Measurements from ENCODE around the gene FBXL20. TPM values are rescaled to one million over a fixed set of nuclear protein-coding genes. Genes with fewer than 3 reads are reported as not detected.

The FBXL20 gene
- total and polyA plus RNA-seq, 4 experiments from 2014 or later, result 1.5 to 38.5 (median 19.7) TPM

DNA sequence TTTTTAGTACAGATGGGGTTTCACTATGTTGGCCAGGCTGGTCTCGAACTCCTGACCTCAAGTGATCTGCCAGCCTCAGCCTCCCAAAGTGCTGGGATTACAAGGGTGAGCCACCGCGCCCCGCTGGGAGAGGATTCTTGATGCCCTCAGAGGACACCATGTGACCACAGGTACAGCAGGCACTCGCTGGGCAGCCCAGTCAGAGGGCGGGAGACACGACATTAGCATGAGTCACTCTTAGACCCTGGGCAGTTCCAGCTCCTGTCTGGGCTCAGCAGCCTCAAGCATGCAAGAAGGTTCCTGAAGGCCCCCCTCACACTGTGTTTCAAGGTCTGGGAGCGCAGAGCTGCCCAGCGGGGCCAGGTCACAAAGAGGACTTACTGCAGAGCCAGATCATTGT is 187.6 kb downstream of the FBXL20 start:
- Histone ChIP-seq H3K36me3 (ENCODE audit: insufficient read depth, low read length) (no peaks in the 10 kb centered on the region), H3K27me3 (ENCODE audit: insufficient read depth, low read length) (no peaks in the 10 kb centered on the region), H3K4me3 (ENCODE audit: low read length in 2 of 2) (no peak overlapping the region), H3K4me1 (ENCODE audit: insufficient read depth, low read length) (peaks cover 14% of the 10 kb centered on the region), H3K27ac (ENCODE audit: low read depth, low read length) (no peak overlapping the region), H3K9me3 (ENCODE audit: control insufficient read depth in 1 of 2, low read length in 2 of 2) (no peaks in the 10 kb centered on the region)
- H3K27ac Mint-ChIP-seq, result no peak overlapping the region
- no peaks in the 10 kb centered on the region for H3K9me3 Mint-ChIP-seq
- no peak overlapping the region for H3K4me3 Mint-ChIP-seq
- peaks cover 8 to 12% of the 10 kb centered on the region in 2 donors for H3K27me3 Mint-ChIP-seq
- peaks cover 0 to 11% (median 7%) of the 10 kb centered on the region in 4 donors for H3K4me1 Mint-ChIP-seq
- intact Hi-C loops (cut with micrococcal nuclease), result no loop called here
- POLR2A ChIA-PET (ENCODE audit: partially characterized antibody), result interaction anchor here (1.1 kb wide), 1 partner anchor 14 kb away, joined by 3 read pairs; the partner anchor contains the start of gene RPL19
- CTCF ChIA-PET (ENCODE audit: partially characterized antibody), result interaction anchor here (18.4 kb wide), 1 partner anchor 26 kb away, joined by 554 read pairs; no protein-coding TSS in a partner anchor
- DNase-seq, result no peak
- H3K36me3 Mint-ChIP-seq, result no peaks in the 10 kb centered on the region

DNA sequence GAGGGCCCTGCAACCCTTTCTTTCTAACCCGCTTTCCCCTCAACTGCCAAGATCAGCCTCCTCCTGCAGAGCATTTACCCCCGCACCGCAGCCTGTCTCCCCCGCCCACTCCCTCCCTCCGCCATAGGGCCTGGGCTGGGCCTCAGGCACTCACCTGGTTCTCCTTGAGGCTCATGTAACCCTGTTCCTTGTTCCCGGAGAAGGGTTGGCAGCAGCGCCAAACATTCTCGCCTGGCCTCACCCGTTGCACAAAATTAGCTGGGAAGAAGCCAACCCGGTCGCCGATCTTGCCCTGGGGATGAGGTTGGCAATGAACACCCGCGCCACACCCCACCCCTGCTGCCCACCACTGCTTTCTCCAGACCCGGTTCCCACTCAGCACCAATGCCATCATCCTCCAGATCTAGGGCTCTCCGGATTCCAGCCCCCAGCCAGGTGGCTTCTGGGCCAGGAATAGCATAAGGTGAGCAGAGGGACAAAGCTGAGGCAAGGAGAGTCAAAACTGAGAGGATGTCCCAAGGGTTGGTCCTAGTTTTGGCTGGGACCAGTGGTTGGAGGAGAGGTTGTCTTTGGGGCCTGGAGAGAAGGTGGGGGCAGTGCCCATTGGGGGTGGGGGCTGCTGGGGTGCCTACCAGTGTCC is 188.5 kb downstream of the FBXL20 start:
- no peak overlapping the region for H3K4me3 Mint-ChIP-seq
- no peak overlapping the region for H3K27ac Mint-ChIP-seq
- H3K4me1 Mint-ChIP-seq, result peaks cover 0 to 19% (median 10%) of the 10 kb centered on the region in 4 donors
- H3K36me3 Mint-ChIP-seq, result no peaks in the 10 kb centered on the region
- ChIA-PET POLR2A (ENCODE audit: partially characterized antibody) (no interaction called here), CTCF (ENCODE audit: partially characterized antibody) (interaction anchor here (18.4 kb wide), 1 partner anchor 27 kb away, joined by 554 read pairs; no protein-coding TSS in a partner anchor)
- peaks cover 18% of the 10 kb centered on the region for H3K4me1 ChIP-seq (ENCODE audit: insufficient read depth, low read length)
- H3K27ac ChIP-seq (ENCODE audit: low read depth, low read length), result no peak overlapping the region
- no peaks in the 10 kb centered on the region for H3K27me3 ChIP-seq (ENCODE audit: insufficient read depth, low read length)
- H3K9me3 ChIP-seq (ENCODE audit: control insufficient read depth in 1 of 2, low read length in 2 of 2), result no peaks in the 10 kb centered on the region
- no peaks in the 10 kb centered on the region for H3K9me3 Mint-ChIP-seq
- H3K36me3 ChIP-seq (ENCODE audit: insufficient read depth, low read length), result no peaks in the 10 kb centered on the region
- intact Hi-C loops (cut with micrococcal nuclease), result no loop called here
- no peak overlapping the region for H3K4me3 ChIP-seq (ENCODE audit: low read length in 2 of 2)
- H3K27me3 Mint-ChIP-seq, result peaks cover 8 to 11% of the 10 kb centered on the region in 2 donors
- DNase-seq, result no peak

DNA sequence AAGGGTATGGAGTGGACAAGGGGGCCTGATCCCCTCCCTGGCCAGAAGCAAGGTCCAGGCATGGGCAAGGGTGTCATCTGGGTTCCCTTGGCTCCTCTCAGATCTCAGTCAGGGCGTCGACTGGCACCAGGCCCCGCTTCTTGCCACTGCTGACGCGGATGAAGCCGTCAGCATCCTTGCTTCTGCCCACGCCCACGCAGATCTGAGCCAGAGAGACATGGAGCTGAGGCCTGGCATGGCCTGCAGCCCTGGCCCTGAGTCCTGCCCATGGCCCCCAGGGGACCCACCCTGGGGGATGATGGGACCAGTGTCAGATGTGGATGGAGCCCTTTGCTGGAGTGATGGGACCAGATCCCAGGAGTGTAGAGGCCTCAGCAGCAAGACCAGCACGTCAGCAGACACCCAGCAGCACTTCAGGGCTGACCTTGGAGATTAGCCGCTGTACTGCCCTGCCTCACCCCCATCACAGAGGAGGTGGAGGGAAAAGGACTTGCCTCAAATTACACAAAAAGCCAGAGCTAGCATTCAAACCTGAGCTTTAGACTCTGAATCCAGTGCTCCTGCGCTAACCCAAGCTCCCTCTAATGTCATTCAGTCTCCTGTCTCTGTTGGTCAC is 189.1 kb downstream of the FBXL20 start:
- POLR2A ChIA-PET (ENCODE audit: partially characterized antibody), result no interaction called here
- Mint-ChIP-seq H3K4me1 (peaks cover under 1 to 22% (median 11%) of the 10 kb centered on the region in 4 donors), H3K27ac (no peak overlapping the region), H3K27me3 (peaks cover 8 to 11% of the 10 kb centered on the region in 2 donors), H3K4me3 (no peak overlapping the region), H3K9me3 (no peaks in the 10 kb centered on the region), H3K36me3 (no peaks in the 10 kb centered on the region)
- Histone ChIP-seq H3K27me3 (ENCODE audit: insufficient read depth, low read length) (no peaks in the 10 kb centered on the region), H3K4me1 (ENCODE audit: insufficient read depth, low read length) (peaks cover 20% of the 10 kb centered on the region), H3K4me3 (ENCODE audit: low read length in 2 of 2) (no peak overlapping the region), H3K27ac (ENCODE audit: low read depth, low read length) (no peak overlapping the region), H3K36me3 (ENCODE audit: insufficient read depth, low read length) (no peaks in the 10 kb centered on the region), H3K9me3 (ENCODE audit: control insufficient read depth in 1 of 2, low read length in 2 of 2) (no peaks in the 10 kb centered on the region)
- intact Hi-C loops (cut with micrococcal nuclease), result no loop called here
- no peak for DNase-seq
- CTCF ChIA-PET (ENCODE audit: partially characterized antibody), result interaction anchor here (18.4 kb wide), 1 partner anchor 27 kb away, joined by 554 read pairs; no protein-coding TSS in a partner anchor

DNA sequence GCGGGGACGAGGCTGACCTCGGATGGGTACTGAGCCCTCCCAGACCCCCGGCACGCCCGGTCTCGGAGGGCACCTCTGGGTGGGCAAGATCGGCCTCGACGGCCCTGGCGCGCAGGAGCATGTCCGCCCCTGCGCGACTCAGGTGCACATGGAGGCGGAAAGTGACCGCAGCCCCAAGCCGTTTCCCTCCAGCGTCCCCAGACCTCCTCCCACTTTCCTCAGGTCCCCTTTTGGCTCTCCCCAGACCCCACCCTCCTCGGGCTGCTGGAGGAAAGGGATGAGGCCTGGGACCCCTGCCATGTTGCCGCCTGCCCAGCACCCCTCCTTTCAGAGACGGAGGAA is 191.4 kb downstream of the FBXL20 start:
- no peak overlapping the region for H3K27ac ChIP-seq (ENCODE audit: low read depth, low read length)
- peaks cover 3 to 32% (median 16%) of the 10 kb centered on the region in 4 donors for H3K4me1 Mint-ChIP-seq
- H3K27ac Mint-ChIP-seq, result peak overlapping the region in 3 of 7 donors; percentile 59 to 80 (median 79)
- ChIA-PET POLR2A (ENCODE audit: partially characterized antibody) (interaction anchor here (0.8 to 4.8 kb wide), 3 partner anchors 11 to 35 kb away, joined by 4 to 54 read pairs (median 25); partner anchors contain the start of gene RPL19), CTCF (ENCODE audit: partially characterized antibody) (interaction anchor here (1.4 to 18.4 kb wide), 3 partner anchors 10 to 227 kb away, joined by 4 to 554 read pairs (median 6); partner anchors contain the start of gene RPL19)
- H3K4me3 Mint-ChIP-seq, result peak overlapping the region in 7 of 8 donors; percentile 15 to 75 (median 65)
- DNase-seq, result no peak
- no peak overlapping the region for H3K4me3 ChIP-seq (ENCODE audit: low read length in 2 of 2)
- H3K36me3 Mint-ChIP-seq, result peaks cover under 1 to 2% of the 10 kb centered on the region in 2 donors
- H3K9me3 Mint-ChIP-seq, result no peaks in the 10 kb centered on the region
- no peaks in the 10 kb centered on the region for H3K27me3 ChIP-seq (ENCODE audit: insufficient read depth, low read length)
- intact Hi-C loops (cut with micrococcal nuclease), result no loop called here
- H3K9me3 ChIP-seq (ENCODE audit: control insufficient read depth in 1 of 2, low read length in 2 of 2), result no peaks in the 10 kb centered on the region
- peaks cover 24% of the 10 kb centered on the region for H3K4me1 ChIP-seq (ENCODE audit: insufficient read depth, low read length)
- peaks cover under 1% of the 10 kb centered on the region for H3K36me3 ChIP-seq (ENCODE audit: insufficient read depth, low read length)
- H3K27me3 Mint-ChIP-seq, result peaks cover 2% of the 10 kb centered on the region in 2 donors

DNA sequence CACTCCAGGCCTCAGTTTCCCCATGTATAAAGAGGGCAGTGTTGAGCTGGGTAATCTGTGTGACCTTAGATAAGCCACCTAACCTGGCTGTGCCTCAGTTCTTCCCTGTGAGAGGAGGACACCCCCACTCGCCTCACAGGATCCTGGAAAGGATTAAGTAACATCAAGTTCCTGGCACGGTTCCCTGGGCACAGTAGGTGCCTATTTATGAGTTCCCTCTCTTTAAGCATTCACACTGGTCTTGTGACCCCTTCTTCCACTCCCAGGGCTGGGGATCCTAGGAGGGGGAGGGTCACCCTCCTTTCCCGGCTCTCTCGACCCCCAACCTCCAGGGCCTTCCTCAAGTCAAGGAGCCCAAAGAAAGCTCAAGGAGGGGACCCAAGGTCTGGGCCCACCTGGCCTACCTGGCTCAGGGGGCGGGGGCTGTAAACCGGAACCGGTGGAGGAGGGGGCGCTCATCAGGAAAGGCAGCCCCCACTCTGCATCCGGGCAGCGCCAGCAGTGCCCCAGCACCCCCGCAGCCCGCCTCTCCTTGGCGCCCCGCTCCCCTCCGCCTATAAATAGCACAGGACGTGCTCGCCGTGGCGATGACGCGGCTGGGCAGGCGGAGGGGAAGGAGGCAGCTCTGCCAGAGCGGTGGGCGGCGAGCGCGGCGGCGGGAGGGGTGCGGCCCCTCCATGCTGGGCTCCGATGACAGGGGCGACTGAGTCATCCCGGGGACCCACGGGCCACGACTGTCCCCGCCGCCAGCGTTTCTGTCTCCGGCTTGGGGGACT is 191.9 kb downstream of the FBXL20 start:
- no peak overlapping the region for H3K4me3 ChIP-seq (ENCODE audit: low read length in 2 of 2)
- intact Hi-C loops (cut with micrococcal nuclease), result loop anchor here (10.0 kb wide), 2 partner anchors 255 to 505 kb away; partner anchors contain the start of genes CDK12 and MLLT6
- peak overlapping the region in 7 of 8 donors; percentile 8 to 75 (median 36) for H3K4me3 Mint-ChIP-seq
- ChIA-PET POLR2A (ENCODE audit: partially characterized antibody) (interaction anchor here (0.7 to 4.8 kb wide), 6 partner anchors 10 to 57 kb away, joined by 3 to 54 read pairs (median 4); partner anchors contain the start of gene RPL19), CTCF (ENCODE audit: partially characterized antibody) (interaction anchor here (0.7 to 18.4 kb wide), 5 partner anchors 8 to 226 kb away, joined by 3 to 554 read pairs (median 5); partner anchors contain the start of gene RPL19)
- peaks cover 3 to 32% (median 16%) of the 10 kb centered on the region in 4 donors for H3K4me1 Mint-ChIP-seq
- no peak overlapping the region for H3K27ac ChIP-seq (ENCODE audit: low read depth, low read length)
- no peaks in the 10 kb centered on the region for H3K9me3 Mint-ChIP-seq
- H3K27ac Mint-ChIP-seq, result peak overlapping the region in 5 of 7 donors; percentile 31 to 86 (median 55)
- H3K36me3 Mint-ChIP-seq, result peaks cover 6 to 8% of the 10 kb centered on the region in 2 donors
- peaks cover 2% of the 10 kb centered on the region in 2 donors for H3K27me3 Mint-ChIP-seq
- H3K9me3 ChIP-seq (ENCODE audit: control insufficient read depth in 1 of 2, low read length in 2 of 2), result no peaks in the 10 kb centered on the region
- no peaks in the 10 kb centered on the region for H3K27me3 ChIP-seq (ENCODE audit: insufficient read depth, low read length)
- H3K36me3 ChIP-seq (ENCODE audit: insufficient read depth, low read length), result peaks cover 7% of the 10 kb centered on the region
- peaks cover 24% of the 10 kb centered on the region for H3K4me1 ChIP-seq (ENCODE audit: insufficient read depth, low read length)
- peak; percentile 48 to 83 (median 59) for DNase-seq

DNA sequence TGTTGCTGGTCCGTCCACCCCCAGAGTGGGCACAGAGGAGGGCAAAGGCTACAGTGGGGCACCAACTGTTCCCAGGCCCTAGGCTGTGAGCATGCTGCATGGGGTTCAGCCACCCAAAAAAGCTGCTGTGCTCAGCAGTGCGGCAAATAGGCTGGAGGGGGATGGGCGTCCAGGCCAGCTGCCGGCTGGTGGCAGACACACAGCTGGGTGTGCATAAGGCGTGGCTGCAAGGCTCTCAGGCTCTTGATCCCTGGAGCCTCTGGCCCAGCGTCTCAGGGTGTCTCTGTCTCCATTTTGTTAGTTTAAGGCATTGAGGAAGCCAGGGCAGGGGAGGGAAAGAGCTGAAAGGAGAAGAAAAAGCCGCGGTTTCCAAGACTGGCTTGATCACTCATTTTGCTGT is 192.5 kb downstream of the FBXL20 start:
- Mint-ChIP-seq H3K4me3 (peak overlapping the region in 2 of 8 donors; percentile 39 to 75), H3K36me3 (peaks cover 11 to 14% of the 10 kb centered on the region in 2 donors), H3K4me1 (peaks cover 3 to 32% (median 16%) of the 10 kb centered on the region in 4 donors), H3K9me3 (no peaks in the 10 kb centered on the region), H3K27me3 (peaks cover 2% of the 10 kb centered on the region in 2 donors), H3K27ac (peak overlapping the region in 3 of 7 donors; percentile 48 to 86 (median 55))
- Histone ChIP-seq H3K36me3 (ENCODE audit: insufficient read depth, low read length) (peaks cover 13% of the 10 kb centered on the region), H3K9me3 (ENCODE audit: control insufficient read depth in 1 of 2, low read length in 2 of 2) (no peaks in the 10 kb centered on the region), H3K27me3 (ENCODE audit: insufficient read depth, low read length) (no peaks in the 10 kb centered on the region), H3K4me1 (ENCODE audit: insufficient read depth, low read length) (peaks cover 24% of the 10 kb centered on the region), H3K4me3 (ENCODE audit: low read length in 2 of 2) (no peak overlapping the region), H3K27ac (ENCODE audit: low read depth, low read length) (no peak overlapping the region)
- ChIA-PET CTCF (ENCODE audit: partially characterized antibody) (interaction anchor here (0.7 to 18.4 kb wide), 5 partner anchors 9 to 226 kb away, joined by 3 to 554 read pairs (median 5); partner anchors contain the start of gene RPL19), POLR2A (ENCODE audit: partially characterized antibody) (interaction anchor here (0.7 to 4.8 kb wide), 5 partner anchors 9 to 56 kb away, joined by 3 to 54 read pairs (median 3); partner anchors contain the start of gene RPL19)
- DNase-seq, result no peak
- intact Hi-C loops (cut with micrococcal nuclease), result loop anchor here (10.0 kb wide), 2 partner anchors 256 to 504 kb away; partner anchors contain the start of genes CDK12 and MLLT6

Data from CD4-positive, alpha-beta memory T cell (primary cell).